Measurements from ENCODE around the gene MIP.
A peak's percentile ranks its signal among the peaks of the same experiment; 100 is the strongest.

MIP gene

GRCh38 chr12:56487448-56488040 lies 33.1 kb upstream of the MIP start (continued):
- TF ChIP-seq CTCF (tag by site-specific recombination; IDR thresholded peaks at IDR 0.05) = 0 out of 2 replicates have a peak, but pooled peaks have one; percentile 8
- TF ChIP-seq MYNN (tag by site-specific recombination; IDR thresholded peaks at IDR 0.05; ENCODE audit: borderline replicate concordance) = 0 out of 2 replicates have a peak, but pooled peaks have one; percentile 20
- peak; percentile 67; the same call in 1 of the 2 replicates for TF ChIP-seq ZNF2 (tag by site-specific recombination; IDR thresholded peaks at IDR 0.05)
- TF ChIP-seq SP7 (tag by site-specific recombination; IDR thresholded peaks at IDR 0.05) = peak; percentile 75; the same call in 1 of the 2 replicates
- TF ChIP-seq ZFP41 (tag by site-specific recombination; IDR thresholded peaks at IDR 0.05; ENCODE audit: borderline replicate concordance) = no peak
- TF ChIP-seq, protein P1, sequence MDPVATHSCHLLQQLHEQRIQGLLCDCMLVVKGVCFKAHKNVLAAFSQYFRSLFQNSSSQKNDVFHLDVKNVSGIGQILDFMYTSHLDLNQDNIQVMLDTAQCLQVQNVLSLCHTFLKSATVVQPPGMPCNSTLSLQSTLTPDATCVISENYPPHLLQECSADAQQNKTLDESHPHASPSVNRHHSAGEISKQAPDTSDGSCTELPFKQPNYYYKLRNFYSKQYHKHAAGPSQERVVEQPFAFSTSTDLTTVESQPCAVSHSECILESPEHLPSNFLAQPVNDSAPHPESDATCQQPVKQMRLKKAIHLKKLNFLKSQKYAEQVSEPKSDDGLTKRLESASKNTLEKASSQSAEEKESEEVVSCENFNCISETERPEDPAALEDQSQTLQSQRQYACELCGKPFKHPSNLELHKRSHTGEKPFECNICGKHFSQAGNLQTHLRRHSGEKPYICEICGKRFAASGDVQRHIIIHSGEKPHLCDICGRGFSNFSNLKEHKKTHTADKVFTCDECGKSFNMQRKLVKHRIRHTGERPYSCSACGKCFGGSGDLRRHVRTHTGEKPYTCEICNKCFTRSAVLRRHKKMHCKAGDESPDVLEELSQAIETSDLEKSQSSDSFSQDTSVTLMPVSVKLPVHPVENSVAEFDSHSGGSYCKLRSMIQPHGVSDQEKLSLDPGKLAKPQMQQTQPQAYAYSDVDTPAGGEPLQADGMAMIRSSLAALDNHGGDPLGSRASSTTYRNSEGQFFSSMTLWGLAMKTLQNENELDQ (tag by site-specific recombination; IDR thresholded peaks at IDR 0.05; ENCODE audit: low read depth) = no peak
- TF ChIP-seq, protein P2, sequence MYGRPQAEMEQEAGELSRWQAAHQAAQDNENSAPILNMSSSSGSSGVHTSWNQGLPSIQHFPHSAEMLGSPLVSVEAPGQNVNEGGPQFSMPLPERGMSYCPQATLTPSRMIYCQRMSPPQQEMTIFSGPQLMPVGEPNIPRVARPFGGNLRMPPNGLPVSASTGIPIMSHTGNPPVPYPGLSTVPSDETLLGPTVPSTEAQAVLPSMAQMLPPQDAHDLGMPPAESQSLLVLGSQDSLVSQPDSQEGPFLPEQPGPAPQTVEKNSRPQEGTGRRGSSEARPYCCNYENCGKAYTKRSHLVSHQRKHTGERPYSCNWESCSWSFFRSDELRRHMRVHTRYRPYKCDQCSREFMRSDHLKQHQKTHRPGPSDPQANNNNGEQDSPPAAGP (tag by site-specific recombination; IDR thresholded peaks at IDR 0.05) = peak; percentile 47; the same call in 1 of the 2 replicates
- TF ChIP-seq ZNF600 (tag by site-specific recombination; IDR thresholded peaks at IDR 0.05) = peak; percentile 91
- TF ChIP-seq, protein P3, sequence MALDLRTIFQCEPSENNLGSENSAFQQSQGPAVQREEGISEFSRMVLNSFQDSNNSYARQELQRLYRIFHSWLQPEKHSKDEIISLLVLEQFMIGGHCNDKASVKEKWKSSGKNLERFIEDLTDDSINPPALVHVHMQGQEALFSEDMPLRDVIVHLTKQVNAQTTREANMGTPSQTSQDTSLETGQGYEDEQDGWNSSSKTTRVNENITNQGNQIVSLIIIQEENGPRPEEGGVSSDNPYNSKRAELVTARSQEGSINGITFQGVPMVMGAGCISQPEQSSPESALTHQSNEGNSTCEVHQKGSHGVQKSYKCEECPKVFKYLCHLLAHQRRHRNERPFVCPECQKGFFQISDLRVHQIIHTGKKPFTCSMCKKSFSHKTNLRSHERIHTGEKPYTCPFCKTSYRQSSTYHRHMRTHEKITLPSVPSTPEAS (tag by site-specific recombination; IDR thresholded peaks at IDR 0.05) = 0 out of 2 replicates have a peak, but pooled peaks have one; percentile 24
- peak; percentile 28; the same call in 1 of the 2 replicates for TF ChIP-seq KLF8 (tag by site-specific recombination; IDR thresholded peaks at IDR 0.05)

GRCh38 chr12:56486694-56487093 lies 32.2 kb upstream of the MIP start:
- Histone ChIP-seq H3K4me3 (ENCODE audit: low read depth, low read length) (no peak overlapping the region), H3K36me3 (ENCODE audit: control insufficient read depth in 2 of 2, insufficient read depth in 1 of 2, low read length in 2 of 2) (no peaks in the 10 kb centered on the region), H3K9me3 (ENCODE audit: control insufficient read depth, insufficient read depth, low read depth, low read length) (no peaks in the 10 kb centered on the region), H3K27ac (ENCODE audit: extremely low read depth, low read depth, low read length) (no peak overlapping the region), H3K4me1 (ENCODE audit: control insufficient read depth, insufficient read depth, low read length) (no peaks in the 10 kb centered on the region)
- CTCF ChIA-PET = no interaction called here
- POLR2A ChIA-PET = no interaction called here
- TF ChIP-seq ZNF157 (tag by site-specific recombination; IDR thresholded peaks at IDR 0.05) (no peak), GFI1B (tag by site-specific recombination; IDR thresholded peaks at IDR 0.05) (no peak), ZNF155 (tag by site-specific recombination; IDR thresholded peaks at IDR 0.05) (no peak), ZNF433 (tag by site-specific recombination; IDR thresholded peaks at IDR 0.05; ENCODE audit: low read depth) (no peak), ZBTB20 (tag by site-specific recombination; IDR thresholded peaks at IDR 0.05) (no peak), ZNF449 (tag by site-specific recombination; IDR thresholded peaks at IDR 0.05) (no peak)
- TF ChIP-seq, protein P4, sequence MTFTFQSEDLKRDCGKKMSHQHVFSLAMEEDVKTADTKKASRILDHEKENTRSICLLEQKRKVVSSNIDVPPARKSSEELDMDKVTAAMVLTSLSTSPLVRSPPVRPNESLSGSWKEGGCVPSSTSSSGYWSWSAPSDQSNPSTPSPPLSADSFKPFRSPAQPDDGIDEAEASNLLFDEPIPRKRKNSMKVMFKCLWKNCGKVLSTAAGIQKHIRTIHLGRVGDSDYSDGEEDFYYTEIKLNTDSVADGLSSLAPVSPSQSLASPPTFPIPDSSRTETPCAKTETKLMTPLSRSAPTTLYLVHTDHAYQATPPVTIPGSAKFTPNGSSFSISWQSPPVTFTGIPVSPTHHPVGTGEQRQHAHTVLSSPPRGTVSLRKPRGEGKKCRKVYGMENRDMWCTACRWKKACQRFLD (tag by site-specific recombination; IDR thresholded peaks at IDR 0.05) = no peak
- TF ChIP-seq, protein P5, sequence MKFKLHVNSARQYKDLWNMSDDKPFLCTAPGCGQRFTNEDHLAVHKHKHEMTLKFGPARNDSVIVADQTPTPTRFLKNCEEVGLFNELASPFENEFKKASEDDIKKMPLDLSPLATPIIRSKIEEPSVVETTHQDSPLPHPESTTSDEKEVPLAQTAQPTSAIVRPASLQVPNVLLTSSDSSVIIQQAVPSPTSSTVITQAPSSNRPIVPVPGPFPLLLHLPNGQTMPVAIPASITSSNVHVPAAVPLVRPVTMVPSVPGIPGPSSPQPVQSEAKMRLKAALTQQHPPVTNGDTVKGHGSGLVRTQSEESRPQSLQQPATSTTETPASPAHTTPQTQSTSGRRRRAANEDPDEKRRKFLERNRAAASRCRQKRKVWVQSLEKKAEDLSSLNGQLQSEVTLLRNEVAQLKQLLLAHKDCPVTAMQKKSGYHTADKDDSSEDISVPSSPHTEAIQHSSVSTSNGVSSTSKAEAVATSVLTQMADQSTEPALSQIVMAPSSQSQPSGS (tag by site-specific recombination; IDR thresholded peaks at IDR 0.05; ENCODE audit: low read depth) = peak; percentile 93
- TF ChIP-seq, protein P1 (tag by site-specific recombination; IDR thresholded peaks at IDR 0.05; ENCODE audit: low read depth) = no peak
